Measurements from ENCODE around the gene CALML5. TPM values are rescaled to one million over a fixed set of nuclear protein-coding genes. Genes with fewer than 3 reads are reported as not detected.

CALML5 gene
- polyA plus RNA-seq, 1 of the 3 experiments (the other 2 are of a cell fraction): not detected

- 52% methylated on average over 3 of the region's 3 CpGs for WGBS (ENCODE audit: low lambda C conversion rate)
- no peaks in the 10 kb centered on the region for H3K4me1 ChIP-seq (ENCODE audit: control insufficient read depth in 1 of 2, insufficient read depth in 2 of 2, low read depth in 1 of 2, low read length in 1 of 2)
- H3K9me3 ChIP-seq: no peaks in the 10 kb centered on the region
- H3K36me3 ChIP-seq (replicated peaks in 1 of 2; ENCODE audit: control insufficient read depth in 1 of 2, insufficient read depth in 2 of 2, low read length in 1 of 2): no peaks in the 10 kb centered on the region
- no peak overlapping the region for H3K4me3 ChIP-seq (ENCODE audit: low read depth in 2 of 2, low read length in 1 of 2)
- no peaks in the 10 kb centered on the region for H3F3A ChIP-seq (replicated peaks; ENCODE audit: insufficient read depth)
- H2AFZ ChIP-seq (ENCODE audit: low read depth): no peak overlapping the region
- no peaks in the 10 kb centered on the region for H3K79me2 ChIP-seq (ENCODE audit: insufficient read depth)
- TF ChIP-seq IRF3 (IDR thresholded peaks at IDR 0.05; ENCODE audit: low read depth, low read length): no peak
- TF ChIP-seq POLR2AphosphoS5 (IDR thresholded peaks at IDR 0.05; ENCODE audit: low read depth, low read length): no peak
- TF ChIP-seq JUND (IDR thresholded peaks at IDR 0.05): no peak
- TF ChIP-seq MXI1 (IDR thresholded peaks at IDR 0.05; ENCODE audit: low read depth, low read length): no peak
- no peak for TF ChIP-seq GATA2 (CRISPR knock-in tag; IDR thresholded peaks at IDR 0.05)
- TF ChIP-seq ZBTB33 (IDR thresholded peaks at IDR 0.05; ENCODE audit: borderline replicate concordance, low read depth): no peak
- TF ChIP-seq EP300 (IDR thresholded peaks at IDR 0.05; ENCODE audit: borderline replicate concordance in 1 of 2, low read depth in 1 of 2, low read length in 1 of 2): no peak
- TF ChIP-seq RXRA (IDR thresholded peaks at IDR 0.05; ENCODE audit: borderline replicate concordance, low read depth): no peak
- no peak for TF ChIP-seq CHD2 (IDR thresholded peaks at IDR 0.05; ENCODE audit: low read length, partially characterized antibody)
- no peak for TF ChIP-seq TAF1 (IDR thresholded peaks at IDR 0.05; ENCODE audit: borderline replicate concordance, low read depth, low read length)
- TF ChIP-seq MAX (IDR thresholded peaks at IDR 0.05; ENCODE audit: low read depth): no peak
- H3K4me2 ChIP-seq: no peak overlapping the region
- CTCF ChIA-PET: interaction anchor here (2.5 kb wide), 1 partner anchor 139 kb away, joined by 8 read pairs; no protein-coding TSS in a partner anchor
- POLR2A ChIA-PET: no interaction called here
- H3K27me3 ChIP-seq (ENCODE audit: insufficient read depth): no peaks in the 10 kb centered on the region
- no peak overlapping the region for H3K27ac ChIP-seq (ENCODE audit: low read depth in 2 of 2, low read length in 1 of 2)
- H3K9ac ChIP-seq: no peak overlapping the region
- no peaks in the 10 kb centered on the region for H3K9me2 ChIP-seq
- no peak for DNase-seq
- no peaks in the 10 kb centered on the region for H4K20me1 ChIP-seq (ENCODE audit: insufficient read depth)
These were observed 15.2 kb downstream of the CALML5 start for GRCh38 chr10:5484205-5484604.

DNA sequence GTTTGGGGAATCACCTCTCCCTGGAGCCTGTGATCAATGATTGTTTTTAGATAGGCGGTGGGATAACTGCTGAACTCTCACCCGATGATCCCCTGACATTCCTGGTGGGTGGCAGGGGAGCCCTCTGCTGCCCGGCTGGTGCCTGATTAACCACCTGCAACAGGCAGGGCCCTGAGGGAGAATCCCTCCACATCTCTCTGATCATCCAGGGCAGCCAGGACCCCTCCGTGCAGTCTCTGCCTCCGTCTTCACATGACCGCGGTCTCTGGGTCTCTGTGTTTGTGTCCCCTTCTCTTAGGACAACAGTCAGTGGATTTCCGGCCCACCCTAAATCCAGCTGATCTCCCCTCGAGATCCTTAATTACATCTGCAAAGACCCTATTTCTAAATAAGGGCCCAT, 17.4 kb downstream of the CALML5 start:
- H3K36me3 ChIP-seq (replicated peaks in 1 of 2; ENCODE audit: control insufficient read depth in 1 of 2, insufficient read depth in 2 of 2, low read length in 1 of 2): no peaks in the 10 kb centered on the region
- no peaks in the 10 kb centered on the region for H3K79me2 ChIP-seq (ENCODE audit: insufficient read depth)
- WGBS (ENCODE audit: low lambda C conversion rate): 87% methylated on average over 9 of the region's 9 CpGs
- no peaks in the 10 kb centered on the region for H3K9me3 ChIP-seq
- H3K4me2 ChIP-seq: no peak overlapping the region
- no peaks in the 10 kb centered on the region for H3K9me2 ChIP-seq
- no peak overlapping the region for H2AFZ ChIP-seq (ENCODE audit: low read depth)
- CTCF ChIA-PET: no interaction called here
- H3K27ac ChIP-seq (ENCODE audit: low read depth in 2 of 2, low read length in 1 of 2): no peak overlapping the region
- no peaks in the 10 kb centered on the region for H4K20me1 ChIP-seq (ENCODE audit: insufficient read depth)
- H3K4me3 ChIP-seq (ENCODE audit: low read depth in 2 of 2, low read length in 1 of 2): no peak overlapping the region
- H3K4me1 ChIP-seq (ENCODE audit: control insufficient read depth in 1 of 2, insufficient read depth in 2 of 2, low read depth in 1 of 2, low read length in 1 of 2): no peaks in the 10 kb centered on the region
- TF ChIP-seq IRF3 (IDR thresholded peaks at IDR 0.05; ENCODE audit: low read depth, low read length) (no peak), GABPA (IDR thresholded peaks at IDR 0.05; ENCODE audit: low read depth) (no peak), JUND (IDR thresholded peaks at IDR 0.05) (no peak), RAD21 (IDR thresholded peaks at IDR 0.05; ENCODE audit: low read length) (no peak), ELF1 (IDR thresholded peaks at IDR 0.05) (no peak)
- no peaks in the 10 kb centered on the region for H3K27me3 ChIP-seq (ENCODE audit: insufficient read depth)
- POLR2A ChIA-PET: no interaction called here
- H3F3A ChIP-seq (replicated peaks; ENCODE audit: insufficient read depth): no peaks in the 10 kb centered on the region
- DNase-seq: no peak
- H3K9ac ChIP-seq: no peak overlapping the region

Data from SK-N-SH (cell line).